Measurements from ENCODE around the gene NUFIP2.
"Not testable (repeated sequence)": the region's sequence is repeated elsewhere in the genome, so short reads cannot be mapped to it uniquely, and the experiment has no call there.

NUFIP2 gene

GRCh38 chr17:29235904-29236303 lies 58.0 kb downstream of the NUFIP2 start:
- Mint-ChIP-seq H3K27me3 (ENCODE audit: low read depth) (no peaks in the 10 kb centered on the region), H3K9me3 (no peaks in the 10 kb centered on the region), H3K27ac (no peak overlapping the region), H3K4me1 (ENCODE audit: low read depth) (peaks cover 5% of the 10 kb centered on the region), H3K36me3 (ENCODE audit: low read depth) (no peaks in the 10 kb centered on the region), H3K4me3 (no peak overlapping the region)

GRCh38 chr17:29234972-29235371 lies 59.0 kb downstream of the NUFIP2 start:
- H3K27me3 Mint-ChIP-seq (ENCODE audit: low read depth); H3K36me3 Mint-ChIP-seq (ENCODE audit: low read depth); H3K4me1 Mint-ChIP-seq (ENCODE audit: low read depth); H3K27ac Mint-ChIP-seq; H3K9me3 Mint-ChIP-seq; H3K4me3 Mint-ChIP-seq: not testable (repeated sequence)

- H3K9me3 Mint-ChIP-seq = no peaks in the 10 kb centered on the region
- no peaks in the 10 kb centered on the region for H3K4me1 Mint-ChIP-seq (ENCODE audit: low read depth)
- H3K4me3 Mint-ChIP-seq = no peak overlapping the region
- H3K27ac Mint-ChIP-seq = no peak overlapping the region
- no peaks in the 10 kb centered on the region for H3K36me3 Mint-ChIP-seq (ENCODE audit: low read depth)
- H3K27me3 Mint-ChIP-seq (ENCODE audit: low read depth) = no peaks in the 10 kb centered on the region
These were observed 60.6 kb downstream of the NUFIP2 start for GRCh38 chr17:29233301-29233700.

GRCh38 chr17:29225396-29225795 lies 68.6 kb downstream of the NUFIP2 start:
- no peaks in the 10 kb centered on the region for H3K36me3 Mint-ChIP-seq (ENCODE audit: low read depth)
- no peak overlapping the region for H3K27ac Mint-ChIP-seq
- H3K9me3 Mint-ChIP-seq = no peaks in the 10 kb centered on the region

GRCh38 chr17:29221338-29221737 lies 72.6 kb downstream of the NUFIP2 start:
- not testable (repeated sequence) for H3K27ac Mint-ChIP-seq; H3K27me3 Mint-ChIP-seq (ENCODE audit: low read depth)

More at GRCh38 chr17:29225396-29225795, 68.6 kb downstream of the NUFIP2 start:
- Mint-ChIP-seq H3K4me3 (no peak overlapping the region), H3K4me1 (ENCODE audit: low read depth) (no peaks in the 10 kb centered on the region), H3K27me3 (ENCODE audit: low read depth) (no peaks in the 10 kb centered on the region)

GRCh38 chr17:29219378-29220047 lies 74.4 kb downstream of the NUFIP2 start:
- Mint-ChIP-seq H3K27me3 (ENCODE audit: low read depth) (peaks cover 4% of the 10 kb centered on the region), H3K4me1 (ENCODE audit: low read depth) (peaks cover 8% of the 10 kb centered on the region), H3K36me3 (ENCODE audit: low read depth) (no peaks in the 10 kb centered on the region), H3K4me3 (no peak overlapping the region), H3K9me3 (no peaks in the 10 kb centered on the region), H3K27ac (no peak overlapping the region)

More at GRCh38 chr17:29221338-29221737, 72.6 kb downstream of the NUFIP2 start:
- H3K9me3 Mint-ChIP-seq; H3K4me3 Mint-ChIP-seq; H3K4me1 Mint-ChIP-seq (ENCODE audit: low read depth); H3K36me3 Mint-ChIP-seq (ENCODE audit: low read depth): not testable (repeated sequence)

- no peak overlapping the region for H3K4me3 Mint-ChIP-seq
- H3K27ac Mint-ChIP-seq = no peak overlapping the region
- no peaks in the 10 kb centered on the region for H3K9me3 Mint-ChIP-seq
- H3K36me3 Mint-ChIP-seq (ENCODE audit: low read depth) = no peaks in the 10 kb centered on the region
- peaks cover 9% of the 10 kb centered on the region for H3K4me1 Mint-ChIP-seq (ENCODE audit: low read depth)
- H3K27me3 Mint-ChIP-seq (ENCODE audit: low read depth) = peaks cover 4% of the 10 kb centered on the region
These were observed 77.1 kb downstream of the NUFIP2 start for GRCh38 chr17:29216856-29217255.

- Mint-ChIP-seq H3K27ac (no peak overlapping the region), H3K4me3 (no peak overlapping the region), H3K9me3 (no peaks in the 10 kb centered on the region), H3K4me1 (ENCODE audit: low read depth) (peaks cover 9% of the 10 kb centered on the region), H3K27me3 (ENCODE audit: low read depth) (peaks cover 8% of the 10 kb centered on the region), H3K36me3 (ENCODE audit: low read depth) (no peaks in the 10 kb centered on the region)
These were observed 77.8 kb downstream of the NUFIP2 start for GRCh38 chr17:29216181-29216580.

GRCh38 chr17:29215717-29216116 lies 78.2 kb downstream of the NUFIP2 start:
- H3K4me3 Mint-ChIP-seq = no peak overlapping the region

GRCh38 chr17:29215174-29215573 lies 78.8 kb downstream of the NUFIP2 start:
- Mint-ChIP-seq H3K4me1 (ENCODE audit: low read depth) (peaks cover 9% of the 10 kb centered on the region), H3K9me3 (no peaks in the 10 kb centered on the region), H3K27ac (no peak overlapping the region), H3K27me3 (ENCODE audit: low read depth) (peaks cover 8% of the 10 kb centered on the region), H3K4me3 (no peak overlapping the region), H3K36me3 (ENCODE audit: low read depth) (no peaks in the 10 kb centered on the region)

More at GRCh38 chr17:29215717-29216116, 78.2 kb downstream of the NUFIP2 start:
- peaks cover 8% of the 10 kb centered on the region for H3K27me3 Mint-ChIP-seq (ENCODE audit: low read depth)
- H3K4me1 Mint-ChIP-seq (ENCODE audit: low read depth) = peaks cover 9% of the 10 kb centered on the region
- H3K36me3 Mint-ChIP-seq (ENCODE audit: low read depth) = no peaks in the 10 kb centered on the region
- H3K9me3 Mint-ChIP-seq = no peaks in the 10 kb centered on the region
- no peak overlapping the region for H3K27ac Mint-ChIP-seq

GRCh38 chr17:29214215-29215146 lies 79.5 kb downstream of the NUFIP2 start:
- H3K27me3 Mint-ChIP-seq (ENCODE audit: low read depth) = peaks cover 8% of the 10 kb centered on the region
- no peaks in the 10 kb centered on the region for H3K9me3 Mint-ChIP-seq
- H3K4me3 Mint-ChIP-seq = no peak overlapping the region
- peaks cover 6% of the 10 kb centered on the region for H3K4me1 Mint-ChIP-seq (ENCODE audit: low read depth)
- no peaks in the 10 kb centered on the region for H3K36me3 Mint-ChIP-seq (ENCODE audit: low read depth)
- no peak overlapping the region for H3K27ac Mint-ChIP-seq

GRCh38 chr17:29212681-29213121 lies 81.2 kb downstream of the NUFIP2 start:
- Mint-ChIP-seq H3K27ac (no peak overlapping the region), H3K4me1 (ENCODE audit: low read depth) (peaks cover 1% of the 10 kb centered on the region), H3K36me3 (ENCODE audit: low read depth) (no peaks in the 10 kb centered on the region), H3K27me3 (ENCODE audit: low read depth) (peaks cover 11% of the 10 kb centered on the region), H3K4me3 (no peak overlapping the region), H3K9me3 (no peaks in the 10 kb centered on the region)

GRCh38 chr17:29212094-29212631 lies 81.8 kb downstream of the NUFIP2 start:
- peaks cover 7% of the 10 kb centered on the region for H3K27me3 Mint-ChIP-seq (ENCODE audit: low read depth)
- H3K27ac Mint-ChIP-seq = no peak overlapping the region
- H3K4me3 Mint-ChIP-seq = no peak overlapping the region
- no peaks in the 10 kb centered on the region for H3K9me3 Mint-ChIP-seq
- H3K4me1 Mint-ChIP-seq (ENCODE audit: low read depth) = peaks cover 1% of the 10 kb centered on the region
- no peaks in the 10 kb centered on the region for H3K36me3 Mint-ChIP-seq (ENCODE audit: low read depth)

- Mint-ChIP-seq H3K27ac (no peak overlapping the region), H3K4me1 (ENCODE audit: low read depth) (peaks cover 1% of the 10 kb centered on the region)
These were observed 83.1 kb downstream of the NUFIP2 start for GRCh38 chr17:29210879-29211278.

GRCh38 chr17:29209073-29209472 lies 84.9 kb downstream of the NUFIP2 start:
- H3K9me3 Mint-ChIP-seq = no peaks in the 10 kb centered on the region
- H3K4me3 Mint-ChIP-seq = no peak overlapping the region
- peaks cover 23% of the 10 kb centered on the region for H3K27me3 Mint-ChIP-seq (ENCODE audit: low read depth)
- no peak overlapping the region for H3K27ac Mint-ChIP-seq
- peaks cover 1% of the 10 kb centered on the region for H3K4me1 Mint-ChIP-seq (ENCODE audit: low read depth)
- no peaks in the 10 kb centered on the region for H3K36me3 Mint-ChIP-seq (ENCODE audit: low read depth)

More at GRCh38 chr17:29210879-29211278, 83.1 kb downstream of the NUFIP2 start:
- no peaks in the 10 kb centered on the region for H3K36me3 Mint-ChIP-seq (ENCODE audit: low read depth)
- peaks cover 7% of the 10 kb centered on the region for H3K27me3 Mint-ChIP-seq (ENCODE audit: low read depth)
- no peak overlapping the region for H3K4me3 Mint-ChIP-seq
- no peaks in the 10 kb centered on the region for H3K9me3 Mint-ChIP-seq
